GM12878 (cell line): ENCODE results near the gene CPO. TPM values are rescaled to one million over a fixed set of nuclear protein-coding genes. Genes with fewer than 3 reads are reported as not detected.

Experiments used
- ATAC-seq: fragments of 200-7000 bp; cut with Tn5 transposase; 3 replicates; pipeline ENCODE4 v1.9.1; 2020; ENCODE audit warnings: mild to moderate bottlenecking, moderate library complexity
- Bru-seq: library from RNA; stranded (reverse); fragments of 400-500 nt; gene quantifications from one replicate; lab custom pipeline; 2021; lab: Mats Ljungman, UMichigan
- BruChase-seq, 2 experiments: library from RNA; stranded (reverse); fragments of 400-500 nt; gene quantifications; one replicate each; lab custom pipeline; 2021; lab: Mats Ljungman, UMichigan
- BruUV-seq: library from RNA; stranded (reverse); fragments of 400-500 nt; replicated peaks from 2 replicates; lab custom pipeline; 2021; lab: Mats Ljungman, UMichigan
- CTCF ChIA-PET: fragments of 300-600 bp; sonication (Branson Sonifier 250); formaldehyde crosslinking; extraction: SDS; loops from one replicate; lab custom pipeline; 2021; ENCODE audit warnings: inconsistent platforms; lab: Yijun Ruan, JAX
- POLR2A ChIA-PET: fragments of 350-600 bp; formaldehyde crosslinking; extraction: SDS; loops from one replicate; lab custom pipeline; 2021; ENCODE audit warnings: inconsistent platforms; lab: Charles Lee
- RAD21 ChIA-PET: fragments of 300-600 bp; sonication (Branson Sonifier 250); formaldehyde crosslinking; loops from one replicate; lab custom pipeline; 2023; ENCODE audit warnings: antibody characterized with exemption; ENCODE audit not compliant: unreplicated experiment; lab: Charles Lee
- SMC1A ChIA-PET: fragments of 300-600 bp; sonication (Branson Sonifier 250); formaldehyde crosslinking; loops from one replicate; lab custom pipeline; 2023; ENCODE audit not compliant: unreplicated experiment, uncharacterized antibody; lab: Charles Lee
- DNase-seq: peaks from one replicate; pipeline ENCODE4 v3.0.0-alpha.2; 2011; ENCODE audit warnings: low read depth, low spot score
- FAIRE-seq: peaks from 3 replicates; lab custom pipeline; 2011; peaks lifted over from hg19 to GRCh38; lab: Jason Lieb, UNC
- H2AFZ ChIP-seq: 2 replicates; pipeline ENCODE4 v1.6.0; 2011; ENCODE audit warnings: low read depth, low read length, control low read depth; ENCODE audit not compliant: control insufficient read depth
- H3K27ac ChIP-seq: 2 replicates; pipeline ENCODE4 v1.5.1; 2011; ENCODE audit warnings: control low read depth; ENCODE audit not compliant: control insufficient read depth, insufficient read depth
- H3K27me3 ChIP-seq, 2 experiments: replicated peaks in 1 of 2; 2 replicates each; pipeline versions ENCODE4 v1.6.0 to v1.6.1; 2011; ENCODE audit warnings: low read length in 1 of 2; ENCODE audit not compliant: control insufficient read depth in 2 of 2, insufficient read depth in 2 of 2
- H3K36me3 ChIP-seq, 2 experiments: 2 replicates each; pipeline ENCODE4 v1.5.1; 2011; ENCODE audit warnings: low read length in 1 of 2; ENCODE audit not compliant: control insufficient read depth in 2 of 2, insufficient read depth in 2 of 2
- H3K4me1 ChIP-seq: 2 replicates; pipeline ENCODE4 v1.6.1; 2011; ENCODE audit warnings: mild to moderate bottlenecking, low read length, moderate library complexity, mixed read lengths; ENCODE audit not compliant: control insufficient read depth, insufficient read depth
- H3K4me2 ChIP-seq: 2 replicates; pipeline ENCODE4 v1.6.0; 2011; ENCODE audit warnings: control low read depth; ENCODE audit not compliant: control insufficient read depth, insufficient read depth
- H3K4me3 ChIP-seq: fragments of 200-600 bp; sonication (generic); 2 replicates; pipeline ENCODE4 v1.5.1; 2016
- H3K79me2 ChIP-seq: 2 replicates; pipeline ENCODE4 v1.6.0; 2011; ENCODE audit warnings: low read length; ENCODE audit not compliant: control insufficient read depth, insufficient read depth
- H3K9ac ChIP-seq: 2 replicates; pipeline ENCODE4 v1.8.0; 2011; ENCODE audit warnings: low read length, control low read depth, mixed read lengths; ENCODE audit not compliant: control insufficient read depth, insufficient read depth
- H3K9me3 ChIP-seq: replicated peaks from 3 replicates; pipeline ENCODE4 v1.5.1; 2011; ENCODE audit warnings: mild to moderate bottlenecking, low read length; ENCODE audit not compliant: control insufficient read depth, insufficient read depth
- H4K20me1 ChIP-seq: 2 replicates; pipeline ENCODE4 v1.6.0; 2011; ENCODE audit not compliant: control insufficient read depth, insufficient read depth
- HSF1 ChIP-seq: fragments of 150-350 bp; IDR thresholded peaks from 2 replicates; pipeline ENCODE4 v1.6.1; 2014; ENCODE audit warnings: mild to moderate bottlenecking, low read depth, low read length
- IKZF1 ChIP-seq: fragments of 450-650 bp; conservative IDR thresholded peaks from 2 replicates; pipeline ENCODE4 v1.6.1; 2017; ENCODE audit warnings: antibody characterized with exemption, mild to moderate bottlenecking
- JUNB ChIP-seq: IDR thresholded peaks from 2 replicates; pipeline ENCODE4 v1.6.1; 2016; ENCODE audit warnings: antibody characterized with exemption, mild to moderate bottlenecking
- MAX ChIP-seq: IDR thresholded peaks from 2 replicates; pipeline ENCODE4 v1.6.1; 2012; ENCODE audit warnings: low read depth, low read length, improper control_type of control experiment
- MLLT1 ChIP-seq: fragments of 450-650 bp; IDR thresholded peaks from 2 replicates; pipeline ENCODE4 v1.6.1; 2016; ENCODE audit warnings: mild to moderate bottlenecking
- NFYB ChIP-seq: IDR thresholded peaks from 2 replicates; pipeline ENCODE4 v1.6.1; 2011; ENCODE audit warnings: low read depth, mild to moderate bottlenecking, low read length, improper control_type of control experiment, moderate library complexity; ENCODE audit not compliant: insufficient read depth
- PML ChIP-seq: IDR thresholded peaks from 2 replicates; pipeline ENCODE4 v1.6.1; 2012; ENCODE audit warnings: low read length, inconsistent platforms
- SIX5 ChIP-seq: IDR thresholded peaks from 2 replicates; pipeline ENCODE4 v1.6.1; 2011; ENCODE audit warnings: mild to moderate bottlenecking, low read depth, low read length, moderate library complexity; ENCODE audit not compliant: severe bottlenecking
- SMAD1 ChIP-seq: fragments of 450-650 bp; IDR thresholded peaks from 2 replicates; pipeline ENCODE4 v1.6.1; 2018; ENCODE audit warnings: mild to moderate bottlenecking, low read depth; ENCODE audit not compliant: partially characterized antibody
- SMC3 ChIP-seq: IDR thresholded peaks from 2 replicates; pipeline ENCODE4 v1.6.1; 2011; ENCODE audit warnings: low read length, improper control_type of control experiment, borderline replicate concordance
- ZBED1 ChIP-seq: IDR thresholded peaks from 2 replicates; pipeline ENCODE4 v1.6.1; 2016; ENCODE audit warnings: borderline replicate concordance
- ZBTB33 ChIP-seq: fragments of 450-650 bp; IDR thresholded peaks from 2 replicates; pipeline ENCODE4 v1.6.1; 2017; ENCODE audit warnings: mild to moderate bottlenecking
- ZNF384 ChIP-seq: IDR thresholded peaks from 2 replicates; pipeline ENCODE4 v1.6.1; 2012; ENCODE audit warnings: low read depth, mild to moderate bottlenecking, low read length, improper control_type of control experiment, borderline replicate concordance
- WGBS: methylation state at CpG from one replicate; pipeline ENCODE4 v1.1.6; 2016; ENCODE audit warnings: low lambda C conversion rate; ENCODE audit not compliant: insufficient replicate concordance, insufficient coverage; ENCODE audit errors: missing lambda C conversion rate; 5-methylcytosine and 5-hydroxymethylcytosine counted together
- in situ Hi-C: fragments of 300-500 bp; cut with MboI; formaldehyde crosslinking; loops from 9 replicates; pipeline ENCODE4 v1.14.3; 2018; ENCODE audit warnings: mixed read lengths
- intact Hi-C: fragments of 100-400 bp; cut with micrococcal nuclease; formaldehyde crosslinking; loops from one replicate; pipeline ENCODE4 v1.14.2; 2022; ENCODE audit not compliant: unreplicated experiment
- long read RNA-seq, 2 experiments: library from polyadenylated mRNA; unstranded; transcript quantifications; one replicate each; pipeline ENCODE4 v2.0.0, GENCODE V29; 2019 to 2020
- polyA minus RNA-seq, 3 experiments: library from RNA; depleted of rRNA, polyadenylated mRNA; stranded (reverse); fragments of >200 nt; gene quantifications; 2 replicates each; pipeline ENCODE4 v1.2.3, GENCODE V29; 2011
- polyA plus RNA-seq, 11 experiments: library from polyadenylated mRNA; depleted of rRNA in 4 of 11; unstranded in 6 of 11; stranded (reverse) in 5 of 11; fragments of >200 nt; fragmentation: Nextera tagmentation in 4 of 11; fragmentation: Illumina TruSeq in 1 of 11; extraction: Ambion mirVana in 4 of 11; extraction: Trizol in 1 of 11; gene quantifications; 1 replicate in 1 of 11; 2 replicates in 10 of 11; pipeline versions ENCODE4 v1.2.1 to v1.2.3, GENCODE V29; 2011 to 2016; ENCODE audit warnings: inconsistent platforms in 2 of 11, missing spikeins in 2 of 11, low read depth in 1 of 11
- total RNA-seq, 4 experiments: library from RNA; depleted of rRNA in 3 of 4; stranded (reverse); fragments of >200 nt in 3 of 4; fragmentation: Illumina TruSeq in 1 of 4; extraction: Trizol in 1 of 4; gene quantifications; 2 replicates each; pipeline versions ENCODE4 v1.2.1 to v1.2.3, GENCODE V29; 2013 to 2021

The CPO gene
- total RNA-seq (2013; cell fraction: nucleolus; rRNA removed), result not detected in 2 replicates
- total RNA-seq (2014; rRNA removed), result not detected in 2 replicates
- total RNA-seq (2014; rRNA removed; fragmentation: Illumina TruSeq; extraction: Trizol), result not detected in 2 replicates
- not detected in 2 replicates for total RNA-seq (2021)
- polyA plus RNA-seq (2011; ENCODE audit: low read depth), result not detected
- polyA plus RNA-seq (2011; rRNA removed), result 0.14 TPM in 1 of 2 replicates, not detected in the other
- 0.05 and 0.06 TPM in 2 replicates for polyA plus RNA-seq (2011; cell fraction: cytosol; rRNA removed)
- 0.12 and 0.32 TPM in 2 replicates for polyA plus RNA-seq (2011; cell fraction: nucleus; rRNA removed)
- polyA plus RNA-seq (2012), result not detected in 2 replicates
- not detected in 2 replicates for polyA plus RNA-seq (2014; fragmentation: Illumina TruSeq; extraction: Trizol)
- polyA plus RNA-seq (2014; fragmentation: Nextera tagmentation; extraction: Ambion mirVana), result not detected
- polyA plus RNA-seq (2014; rRNA removed), result 0.13 TPM in 1 of 2 replicates, not detected in the other
- not detected for polyA plus RNA-seq (2016; fragmentation: Nextera tagmentation; extraction: Ambion mirVana)
- not detected in 2 replicates for polyA minus RNA-seq (2011; rRNA and poly(A)+ RNA removed)
- polyA minus RNA-seq (2011; cell fraction: cytosol; rRNA and poly(A)+ RNA removed), result not detected in 2 replicates
- 0.36 TPM in 1 of 2 replicates, not detected in the other for polyA minus RNA-seq (2011; cell fraction: nucleus; rRNA and poly(A)+ RNA removed)
- percentile 21 among the genes with signal in this experiment for Bru-seq, nascent RNA
- percentile 35 among the genes with signal in this experiment for BruChase-seq, experiment 1, labeled RNA remaining after a 6-hour chase
- percentile 35 among the genes with signal in this experiment for BruChase-seq, experiment 2, labeled RNA remaining after a 2-hour chase
- long read RNA-seq, experiment 1, result 0 reads
- long read RNA-seq, experiment 2, result 0 reads

- no peaks in the 10 kb centered on the region for H3K27me3 ChIP-seq
- H3K79me2 ChIP-seq, result no peaks in the 10 kb centered on the region
- FAIRE-seq (no peak), DNase-seq (no peak), ATAC-seq (no peak)
- WGBS, result 46% methylated on average over 2 of the region's 2 CpGs
- POLR2A ChIA-PET, result no interaction called here
- SMC1A ChIA-PET, result no interaction called here
- RAD21 ChIA-PET, result no interaction called here
- no peak within 1 kb of the TSS for H3K4me3 ChIP-seq
- no TSS peak for BruUV-seq
- no peak within 1 kb of the TSS for H3K27ac ChIP-seq
- intact Hi-C loops, result no loop called here
- H3K9me3 ChIP-seq, result no peaks in the 10 kb centered on the region
- no peak within 1 kb of the TSS for H3K9ac ChIP-seq
- no peak for TF ChIP-seq IKZF1
- no peak for TF ChIP-seq ZBTB33
- TF ChIP-seq ZNF384, result no peak
- TF ChIP-seq JUNB, result no peak
- no peak for TF ChIP-seq ZBED1
- no peak for TF ChIP-seq SMC3
- no peak for TF ChIP-seq HSF1
- no peak for TF ChIP-seq NFYB
- no peak for TF ChIP-seq SIX5
- no peak for TF ChIP-seq MAX
- no peak for TF ChIP-seq PML
- no peak for TF ChIP-seq SMAD1
- TF ChIP-seq MLLT1, result no peak
- in situ Hi-C loops, result no loop called here
- no peaks in the 10 kb centered on the region for H3K4me1 ChIP-seq
- H2AFZ ChIP-seq, result no peak within 1 kb of the TSS
- CTCF ChIA-PET, result interaction anchor here (1.2 kb wide), 1 partner anchor 50 kb away, joined by 3 read pairs; no protein-coding TSS in a partner anchor
- H4K20me1 ChIP-seq, result no peaks in the 10 kb centered on the region
- H3K36me3 ChIP-seq, result no peaks in the 10 kb centered on the region
- no peak within 1 kb of the TSS for H3K4me2 ChIP-seq
Measured at GRCh38 chr2:206939340-206939739, at the start of gene CPO. CPO (plus strand) TSS chr2:206939518; CDS start chr2:206939600, 82 bp downstream.
